Neural progenitor cell (in vitro differentiated cells): ENCODE results near the gene GNAI2.

Experiments
- CTCF ChIP-seq: fragments of 200-600 bp; sonication (generic); IDR thresholded peaks from 2 replicates; pipeline ENCODE4 v1.5.1; 2017; ENCODE audit warnings: antibody characterized with exemption, mild to moderate bottlenecking
- EZH2 ChIP-seq: fragments of 200-600 bp; sonication (generic); IDR thresholded peaks from 2 replicates; pipeline ENCODE4 v1.6.1; 2017; ENCODE audit warnings: antibody characterized with exemption, mild to moderate bottlenecking, moderate library complexity

- no peak for TF ChIP-seq CTCF
- TF ChIP-seq EZH2, result no peak
Measured at GRCh38 chr3:50214824-50215223, 21.2 kb upstream of the GNAI2 start.
